ENCODE results near the gene RSRC2.

- TF ChIP-seq CTCF (IDR thresholded peaks at IDR 0.05) (no peak), POLR2A (IDR thresholded peaks at IDR 0.05) (no peak)
These were observed 36.6 kb upstream of the RSRC2 start for GRCh38 chr12:122563361-122563760.
